HG03025 (cell line): ENCODE measurements around the gene KRTAP10-9.
"Not testable (repeated sequence)": the region's sequence is repeated elsewhere in the genome, so short reads cannot be mapped to it uniquely, and the experiment has no call there.

Experiments
- ATAC-seq: cut with Tn5 transposase; IDR thresholded peaks from one replicate; pipeline ENCODE4 v1.9.1; 2021; ENCODE audit warnings: mild to moderate bottlenecking, moderate library complexity; ENCODE audit not compliant: unreplicated experiment, low FRiP score

Gene KRTAP10-9

DNA sequence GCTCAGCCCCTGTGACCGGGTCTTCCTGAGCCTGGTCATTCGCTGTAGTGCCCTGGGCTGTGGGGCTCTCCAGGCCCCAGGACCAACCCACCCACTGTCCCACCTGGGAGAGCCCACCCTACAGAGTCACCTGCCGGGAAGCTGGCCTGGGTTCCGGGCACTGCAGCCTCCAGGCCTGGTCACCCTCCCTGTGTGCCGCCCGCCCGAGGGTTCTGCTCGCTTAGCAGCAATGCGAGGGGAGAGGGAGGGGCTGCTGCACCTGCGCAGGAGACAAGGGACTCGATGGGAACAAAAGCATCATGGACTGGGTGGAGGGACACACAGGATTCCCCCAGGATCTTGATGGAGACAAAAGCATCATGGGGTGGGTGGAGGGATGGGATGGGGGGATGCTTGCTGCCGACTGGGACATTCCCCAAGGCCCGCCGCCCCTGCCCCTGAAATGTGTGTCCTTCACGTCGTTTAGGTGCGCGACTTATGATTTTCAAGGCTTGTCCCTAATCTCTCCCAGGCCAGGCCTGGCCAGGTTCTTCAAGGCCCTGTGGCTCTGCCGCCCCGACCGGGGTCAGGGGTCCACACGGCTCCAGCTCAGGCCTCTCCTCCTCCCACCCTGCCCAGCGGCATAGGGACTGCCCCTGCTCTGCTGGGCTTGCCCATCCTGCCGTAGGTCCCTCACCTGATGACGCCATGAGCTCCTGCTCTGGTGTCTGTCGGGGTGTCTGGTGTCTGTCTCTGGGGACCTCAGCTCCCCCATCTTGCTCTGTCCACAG is 13.3 kb upstream of the KRTAP10-9 start:
- ATAC-seq: no peak

GRCh38 chr21:44614161-44614631 is 12.7 kb upstream of the KRTAP10-9 start:
- no peak for ATAC-seq

DNA sequence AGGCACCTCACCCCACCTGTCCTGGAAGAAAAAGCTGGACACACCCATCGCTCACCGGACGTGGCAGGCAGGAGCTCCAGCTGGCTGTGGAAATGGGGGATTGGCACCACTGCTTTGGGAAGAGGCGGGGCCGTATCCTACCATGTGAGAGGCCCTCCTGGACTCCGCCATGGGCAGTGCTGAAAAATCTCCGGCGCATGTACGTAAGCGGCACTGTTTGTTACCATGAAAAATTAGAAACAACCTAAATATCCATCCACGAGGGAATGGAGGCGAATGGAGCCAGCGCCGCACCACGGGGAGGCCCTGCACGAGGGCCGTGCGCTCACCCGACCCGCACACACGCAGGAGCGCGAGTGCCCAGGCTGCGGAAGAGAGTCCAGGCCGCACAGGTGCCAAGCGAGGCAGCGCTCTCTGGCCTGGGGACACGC is 11.9 kb upstream of the KRTAP10-9 start:
- no peak for ATAC-seq

DNA sequence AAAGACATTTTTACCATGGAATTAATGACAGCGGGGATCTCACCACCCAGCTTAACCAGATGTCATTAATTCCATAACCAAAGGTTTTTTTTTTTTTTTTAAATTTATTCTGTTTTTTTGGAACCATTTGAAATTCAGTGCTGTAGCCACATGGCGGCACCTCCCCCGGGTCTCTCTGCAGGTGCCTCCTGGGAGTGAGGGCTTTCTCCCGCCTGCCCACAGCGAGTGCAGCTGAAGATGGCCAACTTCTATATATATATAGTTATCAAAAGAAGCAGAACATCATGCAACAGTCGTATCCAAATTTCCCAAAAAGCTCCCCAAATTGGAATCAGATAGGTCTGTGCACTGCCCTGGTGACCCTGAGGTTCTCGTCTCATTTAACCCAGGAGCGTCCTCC is 11.4 kb upstream of the KRTAP10-9 start:
- no peak for ATAC-seq

GRCh38 chr21:44615911-44616590 is 10.8 kb upstream of the KRTAP10-9 start:
- no peak for ATAC-seq

GRCh38 chr21:44616591-44616926 is 10.3 kb upstream of the KRTAP10-9 start:
- ATAC-seq: no peak

DNA sequence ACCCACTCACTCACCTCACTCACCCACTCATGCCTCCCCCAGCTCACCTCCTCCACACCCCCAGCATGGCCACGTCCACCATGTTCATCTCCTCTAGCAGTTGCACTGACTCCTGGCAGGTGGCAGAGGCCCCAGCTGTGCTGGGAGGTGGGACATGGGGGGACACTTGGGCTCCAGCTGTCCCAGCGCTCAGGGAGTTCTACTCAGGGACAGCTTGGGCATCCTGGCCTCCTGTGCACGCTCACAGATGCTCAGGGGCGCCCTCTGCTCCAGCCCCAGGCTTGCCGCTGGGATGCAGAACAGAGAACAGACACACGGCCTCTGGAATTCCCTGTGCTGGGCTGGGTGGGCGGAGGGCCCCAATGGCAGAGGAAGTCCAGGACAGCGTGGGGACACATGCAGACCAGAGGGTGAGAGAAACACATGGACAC is 9.8 kb upstream of the KRTAP10-9 start:
- no peak for ATAC-seq

DNA sequence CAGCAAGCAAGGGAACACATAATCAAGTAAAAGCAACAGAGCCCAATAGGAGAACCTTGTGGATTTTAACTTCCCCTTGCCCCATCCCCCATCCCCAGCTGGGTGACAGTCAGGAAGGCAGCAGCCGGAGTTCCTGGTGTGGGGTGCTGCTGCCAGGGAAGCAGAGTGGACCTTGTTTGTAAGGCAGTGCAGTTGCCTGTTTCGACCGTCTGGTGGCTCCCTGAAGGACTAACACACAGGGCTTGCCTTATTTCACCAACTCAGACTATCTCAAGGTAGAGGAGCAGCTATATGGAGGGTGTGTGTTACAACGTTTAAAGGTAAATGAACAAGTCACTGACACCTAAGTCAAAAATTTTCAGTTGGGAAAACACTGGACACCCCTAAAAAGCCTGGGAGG is 8.4 kb upstream of the KRTAP10-9 start:
- no peak for ATAC-seq

- no peak for ATAC-seq
These were observed 8.0 kb upstream of the KRTAP10-9 start for GRCh38 chr21:44618909-44619308.

- ATAC-seq: no peak
These were observed 7.0 kb upstream of the KRTAP10-9 start for GRCh38 chr21:44619886-44620285.

GRCh38 chr21:44623575-44623974 is 3.3 kb upstream of the KRTAP10-9 start:
- ATAC-seq: no peak

DNA sequence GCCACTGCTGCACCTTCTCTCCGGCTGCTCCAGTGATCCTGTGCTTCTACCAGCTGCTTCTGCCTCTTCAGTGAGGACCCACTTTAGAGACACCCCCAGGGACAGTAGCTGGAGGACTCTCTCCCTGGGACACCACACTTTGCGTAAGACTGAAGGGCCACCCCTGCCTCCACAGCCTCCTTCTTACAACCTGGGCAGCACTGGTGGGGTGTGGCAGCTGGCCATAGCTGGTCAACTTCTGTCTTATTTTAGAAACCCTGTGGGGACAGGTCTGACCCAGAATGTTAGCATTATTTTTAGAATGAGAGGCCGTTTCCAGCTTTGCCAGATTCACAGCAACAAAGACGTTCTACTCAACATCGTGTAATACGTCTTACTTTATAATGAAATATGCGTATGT is 1.1 kb upstream of the KRTAP10-9 start:
- no peak for ATAC-seq

DNA sequence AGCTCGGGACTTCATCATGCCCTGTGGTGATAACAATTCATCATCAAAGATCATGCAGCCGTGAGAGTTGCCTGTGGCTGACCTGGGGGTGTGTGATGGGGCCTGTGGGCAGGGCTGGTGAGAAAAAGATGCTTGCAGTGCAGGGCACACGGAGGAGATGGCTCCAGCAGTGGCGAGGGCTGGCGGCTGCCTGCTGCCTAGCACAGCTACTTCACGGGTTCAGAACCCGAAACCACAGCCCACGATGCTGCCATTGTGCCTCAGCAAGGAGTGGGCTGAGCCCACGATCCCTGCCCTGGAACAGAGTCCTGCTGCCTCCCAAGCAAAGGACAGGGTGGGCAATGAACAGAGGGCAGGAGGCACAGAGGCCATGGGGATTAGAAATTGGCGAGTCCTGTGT is 631 bp upstream of the KRTAP10-9 start:
- no peak for ATAC-seq

DNA sequence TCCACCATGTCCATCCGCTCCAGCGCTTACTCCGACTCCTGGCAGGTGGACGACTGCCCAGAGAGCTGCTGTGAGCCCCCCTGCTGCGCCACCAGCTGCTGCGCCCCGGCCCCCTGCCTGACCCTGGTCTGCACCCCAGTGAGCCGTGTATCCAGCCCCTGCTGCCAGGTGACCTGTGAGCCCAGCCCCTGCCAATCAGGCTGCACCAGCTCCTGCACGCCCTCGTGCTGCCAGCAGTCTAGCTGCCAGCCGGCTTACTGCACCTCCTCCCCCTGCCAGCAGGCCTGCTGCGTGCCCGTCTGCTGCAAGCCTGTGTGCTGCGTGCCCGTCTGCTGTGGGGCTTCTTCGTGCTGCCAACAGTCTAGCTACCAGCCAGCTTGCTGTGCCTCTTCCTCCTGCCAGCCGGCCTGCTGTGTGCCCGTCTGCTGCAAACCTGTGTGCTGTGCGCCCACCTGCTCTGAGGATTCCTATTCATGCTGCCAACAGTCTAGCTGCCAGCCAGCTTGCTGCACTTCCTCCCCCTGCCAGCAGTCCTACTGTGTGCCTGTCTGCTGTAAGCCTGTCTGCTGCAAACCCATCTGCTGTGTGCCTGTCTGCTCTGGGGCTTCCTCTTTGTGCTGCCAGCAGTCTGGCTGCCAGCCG is 409 bp downstream of the KRTAP10-9 start:
- not testable (repeated sequence) for ATAC-seq

DNA sequence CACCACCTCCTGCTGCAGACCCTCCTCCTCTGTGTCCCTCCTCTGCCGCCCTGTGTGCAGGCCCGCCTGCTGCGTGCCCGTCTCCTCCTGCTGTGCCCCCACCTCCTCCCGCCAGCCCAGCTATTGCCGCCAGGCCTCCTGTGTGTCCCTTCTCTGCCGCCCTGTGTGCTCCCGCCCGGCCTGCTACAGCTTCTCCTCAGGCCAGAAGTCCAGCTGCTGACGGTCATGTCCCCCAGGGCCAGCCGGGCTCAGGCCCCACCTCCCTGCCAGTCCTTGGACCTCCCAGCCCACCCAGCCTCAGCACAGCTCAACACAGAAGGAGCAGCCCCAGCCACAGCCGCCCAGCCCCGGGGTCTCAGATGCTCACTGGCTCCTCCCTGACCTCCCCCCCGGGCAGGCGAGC is 939 bp downstream of the KRTAP10-9 start:
- not testable (repeated sequence) for ATAC-seq

GRCh38 chr21:44628707-44629391 is 2.0 kb downstream of the KRTAP10-9 start:
- ATAC-seq: no peak

- ATAC-seq: no peak
These were observed 3.5 kb downstream of the KRTAP10-9 start for GRCh38 chr21:44630440-44630839.

DNA sequence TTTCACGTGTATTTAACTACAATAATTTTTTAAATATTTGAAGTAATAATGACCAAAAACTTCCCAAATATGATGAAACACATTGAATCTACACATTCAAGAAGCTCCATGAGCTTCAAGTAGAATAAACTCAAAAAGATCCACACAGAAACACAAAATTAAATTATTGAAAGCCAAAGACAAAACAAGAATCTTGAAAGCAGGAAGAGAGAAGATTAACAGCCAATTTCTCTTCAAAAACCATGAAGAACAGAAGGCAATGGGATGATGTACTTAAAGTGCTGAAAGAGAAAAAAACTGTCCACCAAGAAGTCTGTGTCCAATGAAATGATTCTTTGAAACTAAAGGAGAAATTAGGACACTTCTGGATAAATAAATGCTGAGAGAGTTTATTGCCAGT is 5.2 kb downstream of the KRTAP10-9 start:
- no peak for ATAC-seq

DNA sequence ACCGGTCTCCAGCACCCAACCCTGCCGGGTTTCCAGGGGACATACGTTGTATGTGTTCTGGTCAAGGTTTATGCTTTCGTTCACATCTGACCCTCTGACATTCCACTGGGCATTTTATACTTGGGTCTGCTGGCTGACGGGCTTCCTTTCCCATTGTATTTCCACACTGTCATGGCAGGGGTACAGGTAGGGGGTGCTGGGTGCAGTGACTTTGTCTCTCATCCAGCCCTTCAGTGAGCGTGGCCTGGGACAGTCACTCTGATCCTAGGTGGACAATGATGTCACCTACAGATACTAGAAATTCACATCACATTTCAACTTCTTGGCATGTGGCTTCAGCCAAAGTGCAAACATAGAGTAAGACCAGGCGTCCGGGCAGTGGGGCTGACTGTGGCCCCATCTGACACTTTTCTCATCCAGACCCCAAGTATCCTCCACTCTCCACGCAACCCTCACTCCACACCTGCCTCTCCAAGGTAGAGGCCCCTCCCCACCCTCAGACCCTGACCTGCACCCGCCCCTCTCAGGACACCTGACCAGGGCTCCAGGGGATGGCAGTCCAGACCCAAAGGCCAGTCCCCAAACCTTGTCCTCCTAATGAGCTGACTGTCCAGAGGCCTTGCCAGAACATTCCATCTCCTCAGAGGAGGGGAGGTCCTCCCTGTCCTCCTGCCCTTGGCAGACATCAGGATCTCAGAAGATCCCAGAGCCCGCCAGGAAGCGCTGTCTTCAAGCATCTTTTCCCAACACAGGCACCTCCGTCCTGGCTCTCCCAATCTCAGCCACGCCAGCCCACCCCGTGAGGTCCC is 9.5 kb downstream of the KRTAP10-9 start:
- no peak for ATAC-seq
